ENCODE data around the gene ERP27.
A peak's percentile ranks its signal among the peaks of the same experiment; 100 is the strongest.

Gene ERP27

DNA sequence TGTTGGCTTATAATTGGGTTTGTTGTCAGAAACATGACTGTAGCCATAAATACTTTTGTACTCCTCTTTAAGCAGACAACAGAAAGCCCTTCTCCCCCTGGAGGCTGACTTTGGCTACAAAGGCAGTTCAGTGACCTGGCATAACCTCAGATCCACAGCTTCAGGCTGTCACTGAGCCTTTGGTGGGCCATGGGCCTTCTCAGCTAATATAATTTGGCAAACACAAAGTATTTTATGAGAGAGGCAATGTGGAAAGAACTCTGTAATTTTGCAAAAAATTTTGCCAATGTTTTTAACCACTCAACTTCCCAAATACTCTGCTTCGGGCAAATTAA, 37.1 kb downstream of the ERP27 start:
- no peak for DNase-seq

DNA sequence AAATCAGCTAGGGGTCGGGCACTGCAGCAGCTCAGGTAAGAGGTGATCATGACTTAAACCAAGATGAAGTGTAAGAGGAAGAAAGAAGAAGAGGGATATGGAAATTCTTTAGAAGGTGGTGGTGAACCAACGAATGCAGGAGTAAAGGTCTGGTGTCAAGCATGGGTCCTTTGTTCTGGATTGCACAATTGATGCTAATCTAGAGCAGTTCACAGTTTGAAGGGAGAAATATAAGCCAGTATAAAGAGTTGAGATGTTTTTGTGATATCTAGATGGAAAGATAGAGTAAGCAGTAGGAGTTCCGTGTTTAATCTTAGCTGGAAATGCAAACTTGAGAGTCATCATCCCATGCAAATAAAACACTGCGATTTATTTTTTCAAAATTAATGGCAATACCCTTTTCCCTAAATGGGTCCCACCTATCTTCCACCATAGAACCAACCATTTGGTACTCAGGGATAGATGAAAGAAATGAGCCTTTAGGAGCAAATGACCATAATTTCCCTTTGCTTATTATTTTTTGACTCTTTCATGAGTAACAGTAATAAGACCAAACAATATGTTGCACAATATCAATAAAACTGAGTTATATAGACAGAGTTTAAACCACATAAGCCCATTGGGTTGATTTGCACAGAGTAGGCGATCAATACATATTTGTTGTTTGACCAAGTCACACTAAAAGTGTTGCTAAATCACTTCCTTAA, 37.7 kb downstream of the ERP27 start:
- no peak for DNase-seq

DNA sequence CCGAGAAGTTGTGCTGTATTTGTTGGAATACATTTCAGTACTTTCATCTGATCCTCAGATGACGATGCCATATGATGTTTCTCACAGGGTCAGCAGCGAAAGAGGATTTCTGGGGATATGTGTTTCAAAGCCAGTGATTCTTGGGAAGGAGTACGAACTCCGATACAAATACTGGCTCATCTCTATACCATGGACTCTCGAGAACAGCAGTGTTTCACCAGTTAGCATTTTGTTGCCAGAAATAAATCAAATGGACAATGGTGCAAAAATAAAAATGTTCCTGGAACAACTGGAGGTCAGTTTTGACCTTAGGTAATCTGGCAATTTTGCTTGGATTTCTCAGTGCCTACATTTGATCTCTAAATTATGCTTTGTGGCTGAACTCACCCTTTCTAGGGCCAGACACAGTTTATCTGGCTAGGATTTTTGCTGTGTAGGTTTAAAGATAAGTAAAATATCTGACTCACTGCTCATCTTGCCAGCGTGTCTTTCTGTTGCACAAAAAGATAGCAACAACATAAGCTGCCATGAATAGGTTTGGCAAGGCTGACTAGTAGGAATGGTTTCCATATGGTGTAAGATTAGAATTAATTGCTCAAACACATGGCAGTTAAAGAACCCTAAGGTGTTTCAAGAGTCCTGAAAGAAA, 41.7 kb downstream of the ERP27 start:
- DNase-seq: no peak

DNA sequence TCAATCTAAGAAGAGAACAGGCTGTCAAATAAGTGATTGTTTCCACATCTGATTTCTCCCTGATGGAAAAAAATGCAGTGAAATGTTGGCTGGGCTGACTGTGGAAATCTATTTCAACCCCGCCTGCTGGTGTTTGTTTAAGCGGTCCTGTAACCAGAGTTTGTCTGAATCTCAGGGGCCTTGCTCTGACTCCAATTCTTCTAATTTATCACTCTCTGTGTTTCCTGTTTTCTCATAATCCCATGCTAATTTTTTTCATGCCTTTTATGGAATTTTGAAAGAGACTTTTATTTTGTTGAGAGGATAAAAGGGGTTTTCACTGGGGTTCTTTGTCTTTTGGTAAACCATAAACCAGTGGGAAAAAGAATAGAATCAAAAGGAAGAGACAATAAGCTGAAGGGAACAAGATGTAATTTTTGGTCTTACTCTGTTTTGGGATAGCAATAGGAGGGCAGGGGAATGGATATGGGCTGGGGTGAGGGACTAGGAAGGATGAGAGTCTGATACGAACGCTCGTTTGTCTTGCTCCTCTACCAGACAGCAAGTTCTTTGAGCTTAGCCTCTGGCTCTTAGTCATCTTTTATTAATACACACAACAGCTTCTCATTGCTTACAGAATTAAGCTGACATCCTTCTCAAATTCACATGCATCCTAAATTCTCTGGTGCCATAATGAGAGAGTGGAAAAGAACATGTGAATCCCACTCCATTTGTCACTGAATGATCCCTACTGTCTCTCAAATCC, 44.7 kb downstream of the ERP27 start:
- DNase-seq: no peak

DNA sequence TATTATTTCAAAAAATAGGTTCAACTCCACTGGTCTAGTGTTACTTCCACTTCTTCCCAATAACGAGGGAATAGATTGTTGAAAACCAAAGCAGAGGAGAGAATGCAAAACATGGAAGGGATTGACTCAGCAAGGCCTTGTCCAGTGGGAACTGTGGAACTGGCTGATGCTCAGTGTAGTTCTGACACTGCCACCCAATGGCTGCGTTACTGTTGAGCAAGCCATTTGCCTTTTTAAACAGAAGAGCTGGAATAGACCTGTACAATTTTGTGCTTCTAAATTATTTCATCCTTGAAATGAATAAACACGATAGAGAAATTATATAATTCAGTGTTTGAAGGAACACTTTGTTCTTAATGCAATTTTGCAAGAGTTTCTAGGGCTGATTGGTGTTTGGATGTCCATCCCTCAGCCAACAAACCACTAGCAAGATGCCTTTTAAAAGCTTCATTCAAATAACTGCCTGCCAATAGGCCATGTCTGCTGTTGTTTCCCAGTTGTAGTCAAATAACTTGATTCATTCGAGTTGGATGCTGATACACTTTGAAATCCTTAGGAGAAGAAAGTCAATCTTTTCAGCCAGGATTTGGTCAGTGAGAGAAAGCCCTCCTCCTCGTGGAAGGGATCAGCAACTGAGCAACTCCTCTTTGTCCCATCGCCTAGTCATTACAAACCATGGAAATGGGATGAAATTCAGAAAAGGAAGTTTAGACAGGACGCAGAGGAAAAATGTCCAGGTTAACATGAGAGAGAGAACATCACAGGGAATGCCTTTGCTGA, 45.4 kb downstream of the ERP27 start:
- DNase-seq: no peak

DNA sequence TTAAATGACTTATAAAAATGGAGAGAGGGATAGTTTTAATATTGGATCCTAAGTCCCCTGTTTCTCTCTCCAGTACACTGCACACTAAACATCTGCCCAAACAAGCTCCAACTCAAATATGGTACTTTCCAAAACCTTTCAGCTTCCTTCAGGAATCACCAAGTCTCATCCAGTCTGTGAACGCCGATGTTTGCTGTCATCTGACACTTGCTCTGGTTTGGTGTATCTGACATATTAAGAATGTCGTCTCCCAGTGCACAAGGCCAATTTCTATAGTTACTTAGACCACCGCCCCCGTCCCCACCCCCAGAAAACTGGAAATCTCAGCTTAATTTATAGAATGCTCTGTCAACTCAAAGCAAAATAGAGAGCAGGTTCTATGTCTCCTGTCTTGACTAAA, 47.6 kb downstream of the ERP27 start:
- no peak for DNase-seq

DNA sequence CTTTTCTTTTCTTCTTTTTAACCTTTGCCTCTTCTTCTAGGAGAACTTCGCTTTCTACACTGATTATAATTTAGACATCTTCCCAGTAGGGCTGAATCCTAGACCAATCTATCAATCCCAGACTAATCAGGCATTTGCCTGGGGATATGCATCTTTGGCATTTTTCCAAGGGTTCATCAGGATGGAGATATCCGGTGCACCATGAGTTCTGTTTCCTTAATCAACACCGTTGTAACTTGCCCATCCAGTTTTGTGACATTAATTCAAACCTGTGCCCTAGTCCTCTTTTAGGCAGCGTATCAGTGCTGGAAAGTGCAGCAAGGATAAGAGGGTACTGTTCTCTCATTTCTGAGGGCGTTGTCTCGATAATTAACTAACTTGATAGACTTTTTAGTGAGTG, 52.1 kb downstream of the ERP27 start:
- no peak for DNase-seq

DNA sequence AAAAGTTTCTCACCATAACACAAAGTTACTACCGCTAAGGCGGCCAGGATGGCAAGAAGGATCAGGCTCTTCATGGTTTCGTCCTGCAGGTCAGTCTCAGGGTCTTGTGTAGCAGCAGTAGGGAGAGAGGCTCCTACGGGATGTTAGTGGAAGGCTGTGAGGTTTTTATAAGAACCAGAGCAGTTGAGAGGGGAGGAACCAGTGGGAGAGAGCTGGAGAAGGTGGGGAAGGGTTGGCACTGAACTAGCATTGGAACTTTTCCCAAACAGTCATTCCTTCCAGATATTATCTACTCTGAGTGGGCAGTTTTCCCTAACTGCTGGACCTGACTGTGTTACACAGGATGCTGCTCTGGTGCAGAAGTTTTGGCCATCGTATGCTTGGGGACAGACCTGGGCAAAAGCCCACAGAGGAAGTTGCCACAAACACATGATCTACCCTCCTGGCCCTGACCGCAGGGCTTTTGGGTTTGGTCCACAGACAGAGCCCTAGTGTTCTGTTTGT, 52.6 kb downstream of the ERP27 start, which contains the start of gene MGP:
Gene MGP (minus strand): TSS at position 137 of the 504 bp plus-strand sequence. CDS start 63 bp downstream, at position 74.
- no peak for DNase-seq

DNA sequence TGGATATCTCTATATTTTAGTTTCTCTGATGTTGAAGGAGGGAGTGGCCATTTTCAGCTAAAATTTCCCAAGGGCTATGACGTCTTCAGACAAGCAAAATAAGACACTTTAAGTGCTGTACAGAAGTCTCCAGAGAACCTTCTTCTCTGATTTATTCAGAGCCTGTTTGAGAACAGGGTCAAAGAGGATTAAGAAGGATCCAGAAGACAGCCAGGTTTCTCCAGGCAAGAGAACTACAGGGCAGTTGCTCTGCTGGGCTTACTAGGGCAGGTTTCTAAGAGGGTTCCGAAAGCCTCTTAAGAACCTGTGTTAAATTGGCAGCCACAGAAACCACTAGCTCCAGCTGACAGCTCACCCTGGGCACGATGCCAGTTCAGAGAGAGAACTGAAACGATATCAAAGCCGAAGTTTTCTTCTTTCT, 53.9 kb downstream of the ERP27 start:
- DNase-seq: peak; percentile 76

DNA sequence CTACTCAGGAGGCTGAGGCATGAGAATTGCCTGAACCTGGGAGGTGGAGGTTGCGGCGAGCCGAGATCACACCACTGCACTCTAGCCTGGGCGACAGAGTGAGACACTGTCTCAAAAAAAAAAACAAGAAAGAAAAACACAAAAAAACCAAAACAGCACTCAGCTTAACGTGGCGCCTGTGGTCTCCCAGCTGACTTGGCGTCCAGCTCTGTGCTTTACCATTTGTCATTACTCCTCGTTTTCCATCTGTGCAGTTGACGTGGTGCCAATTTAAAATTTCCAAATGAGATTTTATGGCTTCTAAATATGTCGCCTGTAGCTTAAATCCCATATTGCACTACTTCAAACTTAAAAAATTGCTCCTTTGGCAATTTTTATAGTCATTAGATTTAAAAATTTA, 54.7 kb downstream of the ERP27 start:
- no peak for DNase-seq

DNA sequence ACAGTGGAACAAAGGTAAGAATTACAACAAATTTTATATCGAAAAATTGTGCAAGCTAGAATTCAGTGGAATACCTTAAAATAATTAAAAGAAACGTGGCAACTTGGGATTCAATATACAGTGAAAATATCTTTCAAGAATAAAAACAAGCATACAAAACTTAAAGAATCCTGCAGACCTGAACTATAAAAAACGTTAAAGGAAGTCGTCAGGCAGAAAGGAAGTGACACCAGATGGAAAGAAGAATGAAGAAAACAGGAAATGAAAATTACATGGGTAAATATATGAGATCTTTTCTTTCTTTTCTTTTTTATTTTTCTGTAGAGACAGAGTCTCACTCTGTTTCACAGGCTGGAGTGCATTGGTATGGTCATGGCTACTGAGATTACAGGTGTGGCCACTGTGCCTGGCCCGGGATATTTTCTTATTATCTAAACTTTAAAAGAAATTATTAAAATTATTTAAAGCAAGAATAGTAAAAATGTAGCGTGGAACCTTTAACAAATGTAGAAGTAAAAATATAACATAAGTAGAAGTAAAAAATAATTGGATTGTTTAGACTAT, 57.4 kb downstream of the ERP27 start:
- DNase-seq: no peak

DNA sequence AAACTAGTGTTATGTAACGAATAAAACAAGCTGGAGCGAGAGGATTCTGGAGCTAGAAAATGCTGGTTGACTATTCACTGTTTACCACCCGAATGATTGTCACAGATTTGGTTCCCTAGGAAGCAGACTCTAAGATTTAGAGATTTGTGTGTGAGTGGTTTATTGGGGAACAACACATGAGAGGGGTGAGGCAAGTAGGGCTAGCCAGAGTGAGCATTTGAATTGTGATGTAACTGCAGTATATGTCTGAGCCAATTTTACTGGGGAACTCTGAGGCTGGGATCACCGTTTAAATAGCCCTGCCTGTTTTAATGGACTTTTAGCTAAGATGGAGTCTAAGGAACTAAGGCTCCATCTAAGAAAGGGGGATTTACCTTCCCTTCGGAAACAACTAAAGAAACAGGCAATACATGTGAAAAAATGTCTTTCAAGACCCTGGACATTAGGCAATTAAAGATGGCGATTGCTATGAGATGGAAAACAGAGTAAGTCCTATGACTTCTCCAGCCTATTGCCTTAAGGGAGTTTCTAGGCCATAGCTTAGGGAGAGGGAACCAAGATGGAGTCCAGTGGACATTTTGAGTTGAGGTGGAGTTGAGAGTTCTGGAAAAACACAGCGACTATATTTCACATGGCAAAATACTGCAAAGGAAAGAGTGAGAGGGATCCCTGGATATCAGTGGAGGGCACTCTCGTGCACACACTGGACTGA, 59.0 kb downstream of the ERP27 start:
- DNase-seq: no peak

DNA sequence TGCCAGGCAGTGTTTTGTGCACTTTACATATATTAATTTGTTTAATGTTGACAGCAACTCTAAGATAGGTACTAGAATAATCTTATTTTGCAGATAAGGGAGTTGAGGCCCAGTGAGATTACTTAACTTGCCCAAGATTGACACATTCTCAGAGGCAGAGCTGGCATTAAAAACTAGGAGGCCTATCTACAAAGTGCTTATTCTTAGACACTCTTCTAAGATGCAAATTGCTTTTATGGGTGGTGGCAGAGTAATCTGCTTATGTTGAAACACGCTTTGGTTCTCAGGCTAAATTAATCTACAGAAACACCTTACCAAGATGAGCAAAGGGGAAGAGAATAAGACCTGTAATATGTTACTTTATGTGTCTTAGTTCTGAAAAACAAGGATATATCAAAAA, 59.8 kb downstream of the ERP27 start:
- DNase-seq: no peak

DNA sequence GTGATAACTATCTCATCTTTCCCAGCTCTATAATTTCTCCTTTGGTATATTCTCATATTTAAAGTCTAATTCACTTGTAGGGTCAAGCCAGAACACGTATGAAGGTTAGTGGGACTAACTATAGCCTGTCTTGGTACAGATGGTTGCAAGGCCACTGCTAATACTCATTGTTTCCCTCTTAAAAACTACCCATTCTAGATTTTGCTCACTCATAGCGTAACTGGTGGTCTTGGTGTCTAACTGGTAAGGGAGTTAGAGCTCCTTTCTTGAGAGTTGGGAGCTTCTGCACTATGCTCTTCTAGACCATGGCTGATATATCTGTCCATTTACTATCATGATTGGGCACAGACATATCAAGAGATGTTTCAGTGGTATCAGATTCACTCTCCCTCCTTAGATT, 61.5 kb downstream of the ERP27 start:
- no peak for DNase-seq

DNA sequence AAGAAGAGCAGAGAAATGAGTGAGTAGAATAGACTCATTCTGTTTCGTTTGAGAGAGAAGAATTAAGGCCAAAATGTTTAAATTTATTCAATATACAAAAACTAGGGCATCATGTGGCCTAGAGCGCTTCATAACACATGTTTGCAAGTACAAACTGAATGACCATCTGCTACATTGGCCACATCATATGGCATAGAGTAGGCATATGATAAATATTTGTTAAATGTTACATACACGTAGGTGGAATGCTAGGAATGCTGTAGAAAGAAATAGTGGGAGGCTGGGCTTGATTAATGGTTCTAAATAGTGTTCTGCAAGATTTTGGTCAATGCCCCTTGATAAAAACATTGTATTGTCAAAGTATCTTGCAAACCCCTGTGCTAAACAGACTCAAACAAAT, 63.5 kb downstream of the ERP27 start:
- no peak for DNase-seq

DNA sequence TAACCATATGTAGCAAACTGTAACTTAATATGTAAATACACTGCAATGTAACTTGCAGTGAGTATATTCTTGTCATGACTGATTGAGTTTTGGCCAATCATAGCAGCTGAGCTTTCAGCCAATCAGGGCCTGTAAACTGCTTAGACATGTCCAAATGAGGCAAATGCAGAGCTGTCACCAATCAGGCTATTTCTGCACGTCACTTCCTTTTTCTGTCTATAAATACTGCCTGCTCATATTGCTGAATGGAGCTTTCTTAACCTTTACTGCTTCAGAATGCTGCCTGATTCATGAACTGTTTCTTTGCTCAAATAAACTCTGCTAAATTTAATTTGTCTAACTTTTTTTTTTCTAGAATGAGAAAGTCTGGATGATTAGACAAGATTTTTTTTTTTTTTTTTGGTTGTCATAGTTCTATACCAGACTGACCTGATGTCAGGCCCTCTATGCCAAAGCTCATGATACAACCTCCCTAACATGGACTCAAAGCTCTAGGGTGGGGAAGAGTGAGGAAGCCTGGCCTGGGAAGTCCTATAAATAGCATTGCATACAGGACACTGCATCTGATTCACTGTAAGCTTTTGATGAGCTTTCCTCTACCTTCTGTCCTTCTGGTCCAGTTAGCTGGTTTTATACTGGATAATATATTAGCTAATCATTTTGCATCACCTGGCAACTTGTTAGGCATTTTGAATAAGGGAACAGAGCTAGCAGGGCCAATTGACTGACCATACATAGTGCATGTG, 64.7 kb downstream of the ERP27 start:
- no peak for DNase-seq

DNA sequence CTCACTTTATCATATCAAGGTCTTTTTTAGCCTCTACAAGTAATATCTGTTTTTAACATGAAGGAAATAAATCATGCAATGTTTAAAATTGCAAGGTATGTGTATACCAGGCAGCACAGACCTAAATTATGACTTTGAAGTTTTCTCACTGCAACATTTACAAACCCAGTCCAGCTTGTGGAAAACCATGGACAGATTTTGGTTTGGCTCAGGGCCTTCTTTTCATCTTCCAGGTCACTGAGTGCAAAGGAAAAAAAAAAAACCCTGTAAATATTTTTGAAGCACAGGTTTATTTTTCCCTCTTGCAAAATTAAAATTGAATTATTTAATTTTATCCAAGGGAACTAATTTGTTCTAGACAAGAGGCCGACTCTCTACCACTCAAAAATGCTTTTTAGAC, 66.5 kb downstream of the ERP27 start:
- DNase-seq: no peak

DNA sequence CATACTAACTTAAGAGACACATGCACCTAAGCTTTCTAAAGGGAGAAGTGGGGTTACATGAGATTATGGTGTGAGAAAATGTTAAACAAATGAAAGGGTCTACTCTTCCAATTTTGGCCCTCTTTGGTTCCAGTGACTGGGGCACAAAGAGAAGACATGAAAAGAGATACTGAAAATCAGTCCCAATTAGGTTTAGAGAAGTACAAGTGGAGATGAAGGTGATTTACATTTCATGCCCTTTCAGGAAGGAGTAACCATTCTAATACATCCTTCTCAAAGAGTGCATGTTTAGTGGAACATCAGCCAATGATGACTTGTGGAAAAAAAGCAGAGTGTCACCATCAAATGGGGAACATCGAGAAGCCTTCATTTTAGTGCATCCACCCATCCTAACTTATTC, 67.1 kb downstream of the ERP27 start:
- DNase-seq: no peak

DNA sequence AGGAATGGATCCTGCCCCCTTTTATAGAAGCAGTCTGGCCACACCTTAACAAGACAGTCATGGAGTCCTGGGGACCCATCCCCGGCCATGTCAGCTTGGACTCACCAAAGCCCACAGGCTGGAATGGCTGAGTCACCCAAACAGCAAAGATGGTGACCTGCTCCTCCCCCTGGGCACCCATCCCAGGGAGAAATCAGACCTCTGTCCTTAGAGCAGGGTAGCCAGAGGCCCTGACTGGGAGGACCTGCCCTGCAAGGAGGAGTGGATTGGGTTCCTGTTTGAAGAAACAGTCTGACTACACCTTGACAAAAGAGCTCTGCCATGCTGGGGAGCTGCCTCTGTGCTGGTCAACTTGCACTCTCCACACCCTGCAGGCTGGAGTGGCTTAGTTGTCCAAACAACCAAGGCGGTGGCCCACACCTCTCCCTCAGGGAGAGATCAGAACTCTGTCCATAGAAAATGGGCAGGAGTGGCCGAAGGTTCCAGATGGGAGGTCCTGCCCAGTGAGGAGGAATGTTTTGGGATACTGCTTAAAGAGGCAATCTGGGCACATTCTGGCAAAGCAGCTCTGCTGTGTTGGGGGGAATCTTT, 69.3 kb downstream of the ERP27 start:
- no peak for DNase-seq

Data from effector CD4-positive, alpha-beta T cell (primary cell).